Adrenal gland (tissue), 5 donors: ENCODE data around the gene RAP1GAP.
"Not testable (repeated sequence)": the region's sequence is repeated elsewhere in the genome, so short reads cannot be mapped to it uniquely, and the experiment has no call there.

ENCODE experiments used
- POLR2A ChIP-seq, 2 donors: fragments of 450-650 bp; IDR thresholded peaks; one replicate each; pipeline ENCODE4 v1.6.1; 2017; ENCODE audit warnings: antibody characterized with exemption in 2 of 2, mild to moderate bottlenecking in 2 of 2, moderate library complexity in 1 of 2
- TF ChIP-seq, protein P1 (sequence below), 6 experiments: fragments of 450-650 bp in 4 of 6; fragments of 200-600 bp in 2 of 6; sonication (generic) in 1 of 6; IDR thresholded peaks; 1 replicate in 5 of 6; 2 replicates in 1 of 6; pipeline versions ENCODE4 v1.5.1 to v1.8.0; 2016 to 2021; ENCODE audit warnings: antibody characterized with exemption in 6 of 6, mild to moderate bottlenecking in 2 of 6, moderate library complexity in 1 of 6
- donor health status: DM: no; HTN: no; CAD: no.

DNA sequence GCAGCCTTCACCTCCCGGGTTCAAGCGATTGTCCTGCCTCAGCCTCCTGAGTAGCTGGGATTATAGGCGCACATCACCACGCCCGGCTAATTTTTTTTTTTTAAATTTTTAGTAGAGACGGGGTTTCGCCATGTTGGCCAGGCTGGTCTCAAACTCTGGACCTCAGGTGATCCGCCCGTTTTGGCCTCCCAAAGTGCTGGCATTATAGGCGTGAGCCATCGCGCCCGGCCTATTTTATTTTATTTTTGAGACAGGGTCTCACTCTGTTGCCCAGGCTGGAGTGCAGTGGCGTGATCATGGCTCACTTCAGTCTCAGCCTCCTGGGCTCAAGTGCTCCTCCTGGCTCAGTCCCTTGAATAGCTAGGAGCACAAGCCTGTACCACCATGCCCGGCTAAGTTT lies 102.8 kb downstream of the RAP1GAP start:
- TF ChIP-seq, protein P1, sequence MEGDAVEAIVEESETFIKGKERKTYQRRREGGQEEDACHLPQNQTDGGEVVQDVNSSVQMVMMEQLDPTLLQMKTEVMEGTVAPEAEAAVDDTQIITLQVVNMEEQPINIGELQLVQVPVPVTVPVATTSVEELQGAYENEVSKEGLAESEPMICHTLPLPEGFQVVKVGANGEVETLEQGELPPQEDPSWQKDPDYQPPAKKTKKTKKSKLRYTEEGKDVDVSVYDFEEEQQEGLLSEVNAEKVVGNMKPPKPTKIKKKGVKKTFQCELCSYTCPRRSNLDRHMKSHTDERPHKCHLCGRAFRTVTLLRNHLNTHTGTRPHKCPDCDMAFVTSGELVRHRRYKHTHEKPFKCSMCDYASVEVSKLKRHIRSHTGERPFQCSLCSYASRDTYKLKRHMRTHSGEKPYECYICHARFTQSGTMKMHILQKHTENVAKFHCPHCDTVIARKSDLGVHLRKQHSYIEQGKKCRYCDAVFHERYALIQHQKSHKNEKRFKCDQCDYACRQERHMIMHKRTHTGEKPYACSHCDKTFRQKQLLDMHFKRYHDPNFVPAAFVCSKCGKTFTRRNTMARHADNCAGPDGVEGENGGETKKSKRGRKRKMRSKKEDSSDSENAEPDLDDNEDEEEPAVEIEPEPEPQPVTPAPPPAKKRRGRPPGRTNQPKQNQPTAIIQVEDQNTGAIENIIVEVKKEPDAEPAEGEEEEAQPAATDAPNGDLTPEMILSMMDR (IDR thresholded peaks at IDR 0.05): not testable (repeated sequence)
- TF ChIP-seq POLR2A (IDR thresholded peaks at IDR 0.05): not testable (repeated sequence)
